C4-2B (cell line): ENCODE data around the gene DNAJC17.

Experiments
- H3K27ac ChIP-seq: fragments of 450-650 bp; 2 replicates; pipeline ENCODE4 v1.5.1; 2017
- CTCF ChIP-seq: fragments of 450-650 bp; conservative IDR thresholded peaks from 2 replicates; pipeline ENCODE4 v1.5.1; 2017; ENCODE audit warnings: mild to moderate bottlenecking
- ZFX ChIP-seq: fragments of 450-650 bp; IDR thresholded peaks from 2 replicates; pipeline ENCODE4 v1.6.1; 2017

Gene DNAJC17

GRCh38 chr15:40736575-40736974 lies 70.7 kb downstream of the DNAJC17 start:
- peak overlapping the region; percentile 94 for H3K27ac ChIP-seq
- no peak for TF ChIP-seq ZFX
- TF ChIP-seq CTCF = no peak

DNA sequence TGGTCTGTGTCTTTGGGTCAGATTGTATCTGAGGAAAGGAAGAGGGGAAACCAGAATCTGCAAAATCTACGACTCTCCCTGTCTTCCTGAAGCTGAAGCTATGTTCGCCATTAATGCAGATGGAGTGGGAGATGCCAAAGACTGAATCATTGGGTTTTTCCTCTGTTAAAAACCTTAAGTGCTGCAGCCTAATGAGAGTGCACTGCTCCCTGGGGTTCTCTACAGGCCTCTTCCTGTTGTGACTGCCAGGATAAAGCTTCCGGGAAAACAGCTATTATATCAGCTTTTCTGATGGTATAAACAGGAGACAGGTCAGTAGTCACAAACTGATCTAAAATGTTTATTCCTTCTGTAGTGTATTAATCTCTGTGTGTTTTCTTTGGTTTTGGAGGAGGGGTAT lies 76.2 kb downstream of the DNAJC17 start:
- no peak overlapping the region for H3K27ac ChIP-seq
- TF ChIP-seq CTCF (no peak), ZFX (no peak)

DNA sequence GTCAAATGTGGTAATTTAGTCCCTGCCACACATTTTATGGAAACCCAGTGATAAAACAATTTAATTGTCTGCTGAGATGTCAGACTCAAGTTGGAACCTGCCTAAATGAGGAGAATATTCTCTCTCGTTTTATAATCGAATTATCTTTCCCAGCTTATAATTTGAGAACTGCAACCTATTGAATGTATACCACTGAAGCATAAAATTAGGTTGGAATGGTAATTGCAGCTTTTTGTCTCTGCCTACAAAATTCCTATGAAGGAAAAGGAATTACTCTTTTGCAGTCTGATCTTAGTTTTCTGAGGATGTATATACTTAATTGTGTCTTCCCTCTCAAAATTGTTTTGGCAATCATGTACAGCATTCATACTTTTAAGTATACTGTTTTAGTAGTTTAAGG lies 83.4 kb downstream of the DNAJC17 start:
- no peak overlapping the region for H3K27ac ChIP-seq
- TF ChIP-seq ZFX = no peak

DNA sequence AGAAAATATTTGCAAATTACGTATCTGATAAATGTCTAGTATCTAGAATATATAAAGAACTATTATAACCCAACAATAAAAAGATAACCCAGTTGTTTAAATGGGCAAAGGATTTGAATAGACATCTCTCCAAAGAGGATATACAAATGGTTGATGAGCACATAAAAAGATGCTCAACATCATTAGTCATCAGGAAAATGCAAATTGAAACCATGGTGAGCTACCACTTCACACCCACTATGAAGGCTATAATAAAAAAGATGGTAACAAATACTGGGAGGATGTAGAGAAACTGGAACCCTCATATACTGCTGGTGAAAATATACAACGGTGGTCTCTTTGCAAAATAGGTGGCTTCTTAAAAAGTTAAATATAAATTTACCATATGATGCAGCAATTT lies 84.3 kb downstream of the DNAJC17 start:
- no peak for TF ChIP-seq CTCF
- TF ChIP-seq ZFX = no peak

DNA sequence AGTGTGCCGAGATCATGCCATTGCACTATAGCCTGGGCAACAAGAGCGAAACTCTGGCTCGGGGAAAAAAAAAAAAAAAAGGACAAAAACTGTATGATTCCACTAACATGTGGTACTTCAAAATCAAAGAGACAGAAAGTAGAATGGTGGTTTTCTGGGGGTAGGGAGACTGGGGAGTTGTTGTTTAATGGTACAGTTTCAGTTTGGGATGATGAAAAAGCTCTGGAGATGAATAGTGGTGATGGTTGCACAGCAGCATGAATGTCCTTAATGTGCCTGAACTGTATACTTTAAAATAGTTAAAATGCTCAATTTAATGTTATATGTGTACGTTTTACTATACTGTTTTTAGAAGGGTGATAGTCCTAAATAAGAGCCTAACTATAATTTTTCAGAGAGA lies 84.9 kb downstream of the DNAJC17 start:
- no peak for TF ChIP-seq ZFX
- no peak for TF ChIP-seq CTCF
- H3K27ac ChIP-seq = no peak overlapping the region

More for the DNA sequence above, 84.3 kb downstream of the DNAJC17 start:
- H3K27ac ChIP-seq = no peak overlapping the region

GRCh38 chr15:40721701-40722100 lies 85.6 kb downstream of the DNAJC17 start:
- H3K27ac ChIP-seq = no peak overlapping the region
- TF ChIP-seq ZFX = no peak
- no peak for TF ChIP-seq CTCF

- no peak overlapping the region for H3K27ac ChIP-seq
- no peak for TF ChIP-seq CTCF
- no peak for TF ChIP-seq ZFX
Observed at GRCh38 chr15:40716165-40716564, 91.1 kb downstream of the DNAJC17 start.
